ENCODE measurements around the gene GPR141.

GPR141 gene

DNA sequence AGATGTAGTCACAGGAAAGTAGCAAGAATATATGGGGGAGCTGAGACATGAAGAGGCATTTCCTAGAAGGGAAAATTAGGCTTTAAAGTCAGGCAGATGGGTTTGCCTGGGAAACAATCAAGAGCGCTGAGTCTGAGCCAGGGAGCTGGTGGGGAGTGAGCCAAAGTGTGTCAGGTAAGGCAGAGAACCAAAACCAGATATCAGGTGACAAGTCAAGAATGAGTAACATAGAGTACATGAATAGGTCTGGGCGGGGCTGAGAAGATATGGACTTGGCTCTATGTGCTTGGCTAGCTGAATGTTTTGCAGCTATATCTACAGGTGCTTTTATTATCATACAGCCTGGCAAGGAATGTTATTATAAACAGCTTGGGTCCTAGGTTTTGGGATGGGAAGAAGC, 49.3 kb downstream of the GPR141 start:
- no peak for DNase-seq

DNA sequence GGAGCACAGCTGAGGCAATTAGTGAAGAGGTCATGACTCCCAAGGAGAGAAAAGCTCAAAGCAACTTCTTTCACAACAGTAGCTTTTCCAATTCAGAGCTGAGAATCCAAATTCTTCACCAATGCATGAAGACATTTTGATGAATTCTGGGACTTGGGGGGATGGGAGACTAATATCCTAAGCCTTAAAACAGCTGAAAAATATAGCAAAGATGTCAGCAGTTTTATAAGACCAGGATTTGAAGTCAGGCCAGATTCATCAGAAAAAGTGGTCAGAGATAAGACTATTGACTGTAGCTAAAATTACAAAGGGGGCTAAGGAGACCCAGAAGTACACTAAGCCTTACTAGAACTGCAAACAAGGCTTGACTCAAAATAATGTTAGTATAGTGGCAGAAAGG, 51.6 kb downstream of the GPR141 start:
- DNase-seq: no peak

DNA sequence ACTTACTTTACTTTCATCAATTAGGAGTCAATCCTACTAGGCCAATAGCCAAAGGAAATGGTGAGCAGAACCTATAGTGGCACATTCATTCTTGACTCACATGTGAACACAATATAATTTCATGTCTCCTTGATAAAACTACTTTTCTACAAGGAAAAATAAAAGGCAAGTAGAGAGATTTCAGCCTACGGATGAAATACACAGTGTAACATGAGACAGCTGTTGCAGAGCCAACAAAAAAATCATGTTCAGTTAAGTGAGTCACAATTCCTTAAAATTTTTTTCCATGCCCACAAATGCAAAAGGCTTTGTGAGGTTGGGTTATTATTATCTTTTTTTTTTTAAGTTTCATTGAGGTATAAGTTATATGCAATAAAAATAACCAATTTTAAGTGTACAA, 54.8 kb downstream of the GPR141 start:
- no peak for DNase-seq

DNA sequence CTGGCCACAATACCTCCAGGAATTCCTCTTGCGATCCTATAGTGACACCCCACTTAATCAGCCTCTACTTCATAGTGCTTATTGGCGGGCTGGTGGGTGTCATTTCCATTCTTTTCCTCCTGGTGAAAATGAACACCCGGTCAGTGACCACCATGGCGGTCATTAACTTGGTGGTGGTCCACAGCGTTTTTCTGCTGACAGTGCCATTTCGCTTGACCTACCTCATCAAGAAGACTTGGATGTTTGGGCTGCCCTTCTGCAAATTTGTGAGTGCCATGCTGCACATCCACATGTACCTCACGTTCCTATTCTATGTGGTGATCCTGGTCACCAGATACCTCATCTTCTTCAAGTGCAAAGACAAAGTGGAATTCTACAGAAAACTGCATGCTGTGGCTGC, 56.8 kb downstream of the GPR141 start:
- DNase-seq: no peak

DNA sequence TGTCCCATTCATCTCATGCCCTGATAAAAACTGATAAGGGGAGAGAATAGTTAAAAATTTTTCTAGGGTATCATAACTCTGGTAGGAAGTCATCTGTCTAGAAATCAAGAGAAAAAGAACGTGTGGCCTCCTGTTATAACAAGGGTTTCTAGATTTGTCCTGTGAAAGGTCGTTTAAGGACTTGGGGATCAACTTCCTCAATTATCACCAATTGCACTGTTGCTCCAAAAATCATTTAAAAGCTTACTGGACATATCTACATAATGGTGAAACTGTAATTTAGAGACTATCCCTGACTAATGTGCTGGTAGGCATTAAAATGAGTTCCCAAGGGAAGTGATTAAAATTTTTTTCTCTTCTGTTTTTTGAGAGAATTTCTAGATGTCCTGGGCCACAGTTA, 58.2 kb downstream of the GPR141 start:
- DNase-seq: no peak

DNA sequence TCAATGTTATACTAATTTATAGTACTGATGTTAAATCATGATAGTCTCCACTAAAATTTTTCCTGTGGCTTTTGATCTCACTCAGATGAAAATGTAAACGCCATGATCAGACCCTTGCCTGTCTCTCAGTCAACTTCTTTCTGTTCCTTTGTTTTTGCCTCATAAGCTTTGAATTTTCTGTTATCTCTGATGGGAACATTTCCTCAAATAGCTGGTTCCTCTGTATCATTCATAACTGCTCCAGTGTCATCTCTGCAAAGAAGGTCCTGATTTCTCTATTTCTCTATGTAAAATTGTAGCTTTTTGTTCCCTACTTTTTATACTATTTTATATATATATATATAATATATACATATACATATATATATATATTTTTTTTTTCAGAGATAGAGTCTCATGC, 67.5 kb downstream of the GPR141 start:
- DNase-seq: no peak

DNA sequence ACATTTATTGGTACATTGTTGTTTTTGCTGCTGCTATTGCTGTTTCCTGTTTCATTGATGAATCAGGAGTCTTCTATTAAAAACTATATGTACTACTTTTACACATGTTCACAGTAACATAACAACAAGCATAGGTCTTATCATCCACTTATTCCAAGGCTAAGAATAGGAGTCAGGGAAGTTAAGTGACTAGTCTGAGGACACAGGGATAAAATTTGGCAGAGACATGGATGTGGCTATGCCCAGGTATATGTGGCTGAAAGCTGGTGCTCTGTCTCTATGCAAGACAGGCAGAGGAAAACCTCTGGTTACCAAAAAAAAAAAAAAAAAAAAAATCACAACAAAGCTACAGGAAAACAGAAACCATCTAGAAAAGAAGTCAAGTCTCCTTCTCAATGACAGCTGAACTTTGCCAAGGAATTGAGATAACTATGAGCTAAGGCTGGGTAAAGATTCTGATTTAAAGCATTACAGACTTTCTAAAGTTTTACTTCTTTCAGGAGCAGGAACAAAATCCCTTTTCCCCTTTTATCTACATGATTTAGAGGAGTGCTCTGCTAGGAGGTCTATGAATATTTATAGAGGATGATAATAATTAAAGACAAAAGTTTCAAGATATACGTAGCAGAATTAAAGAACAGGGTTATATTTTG, 70.0 kb downstream of the GPR141 start:
- no peak for DNase-seq

DNA sequence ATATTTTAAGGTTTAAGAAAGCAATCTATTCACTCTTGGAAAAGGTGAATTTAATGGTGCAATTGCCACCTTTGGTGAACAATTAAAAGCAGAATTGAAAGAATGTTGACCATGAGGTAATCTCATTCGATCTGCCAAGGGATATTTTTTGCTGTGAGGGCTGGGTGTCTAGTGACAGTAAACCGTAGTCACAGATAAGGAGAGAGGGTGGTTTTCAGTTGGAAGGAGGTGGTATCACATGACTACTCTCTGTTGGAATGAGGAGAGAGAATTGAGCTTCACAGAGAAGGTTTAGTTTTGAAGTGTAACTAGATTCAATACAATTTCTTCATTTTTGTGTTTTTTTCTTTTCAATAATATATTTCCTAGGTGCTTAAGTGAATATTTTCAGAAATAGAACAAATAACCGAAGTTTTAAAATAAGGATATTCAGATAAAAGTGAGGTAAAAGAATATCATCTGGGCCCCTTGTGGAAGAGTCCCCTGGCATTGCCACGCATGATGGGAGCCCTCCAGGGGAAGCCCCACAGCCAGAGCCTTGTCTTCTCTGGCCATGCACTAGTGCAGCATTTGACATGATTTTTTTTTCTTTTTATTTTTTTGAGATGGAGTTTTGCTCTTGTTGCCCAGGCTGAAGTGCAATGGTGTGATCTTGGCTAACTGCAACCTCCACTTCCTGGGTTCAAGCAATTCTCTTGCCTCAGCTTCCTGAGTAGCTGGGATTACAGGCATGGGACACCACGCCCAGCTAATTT, 73.4 kb downstream of the GPR141 start:
- no peak for DNase-seq

DNA sequence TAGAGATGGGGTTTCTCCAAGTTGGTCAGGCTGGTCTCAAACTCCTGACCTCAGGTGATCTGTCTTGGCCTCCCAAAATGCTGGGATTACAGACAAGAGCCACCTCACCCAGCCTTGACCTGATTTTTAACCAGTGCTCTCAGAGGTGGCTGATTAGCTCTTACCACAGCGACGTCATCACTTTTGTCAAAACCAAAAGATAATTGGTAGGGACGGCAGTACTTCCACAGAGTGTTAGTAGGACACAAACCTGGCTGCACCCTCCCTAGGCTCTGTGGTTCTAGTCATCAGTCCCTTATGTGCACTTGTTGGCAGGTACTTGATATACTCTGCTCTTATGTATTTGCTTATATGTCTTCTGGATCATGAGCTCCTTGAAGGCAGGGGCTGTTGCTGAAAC, 74.0 kb downstream of the GPR141 start:
- no peak for DNase-seq

DNA sequence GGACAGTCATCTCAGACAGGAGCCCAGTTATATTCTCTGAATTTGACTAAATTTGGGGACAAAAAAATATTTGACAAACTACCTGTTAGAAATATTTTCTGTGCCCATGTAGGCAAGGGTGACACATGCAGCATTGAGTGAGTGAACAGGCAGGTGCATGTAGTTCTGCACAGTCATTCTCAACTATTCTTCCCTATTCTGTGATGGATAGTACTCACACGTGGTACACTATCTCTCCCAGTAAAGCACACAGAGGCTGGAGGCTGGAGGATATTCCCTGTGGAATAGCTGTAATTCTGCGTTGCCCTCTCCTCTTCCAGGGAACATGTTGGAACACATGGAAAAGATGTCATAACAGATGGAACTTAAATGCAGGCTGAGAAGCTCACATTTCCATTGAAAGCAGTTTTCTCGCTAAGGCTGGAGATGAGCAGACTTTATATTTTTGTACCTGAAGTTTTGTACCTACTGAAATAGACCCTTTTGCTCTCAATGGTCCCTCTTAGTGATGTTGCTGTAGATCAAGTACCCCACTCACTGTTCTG, 75.0 kb downstream of the GPR141 start:
- no peak for DNase-seq

DNA sequence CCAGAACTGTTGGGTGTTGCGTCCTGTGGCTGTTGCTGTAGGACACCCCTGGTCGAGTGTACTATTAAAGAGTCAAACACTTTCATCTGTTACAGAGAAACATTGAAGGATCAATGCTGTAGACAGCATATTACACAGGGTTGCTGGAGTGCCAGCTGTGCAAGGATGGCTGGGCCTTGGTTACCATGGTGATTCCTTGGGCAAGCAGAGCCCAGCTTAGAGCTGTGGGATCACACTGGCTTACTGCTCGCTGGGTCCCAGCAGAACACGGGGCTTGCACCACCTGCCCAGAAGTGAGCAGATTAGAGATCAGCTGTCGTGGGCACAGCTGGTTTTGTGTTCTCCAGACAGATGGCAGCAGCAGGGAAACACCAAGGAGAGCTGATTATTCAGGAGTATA, 76.0 kb downstream of the GPR141 start:
- peak; percentile 30 for DNase-seq

DNA sequence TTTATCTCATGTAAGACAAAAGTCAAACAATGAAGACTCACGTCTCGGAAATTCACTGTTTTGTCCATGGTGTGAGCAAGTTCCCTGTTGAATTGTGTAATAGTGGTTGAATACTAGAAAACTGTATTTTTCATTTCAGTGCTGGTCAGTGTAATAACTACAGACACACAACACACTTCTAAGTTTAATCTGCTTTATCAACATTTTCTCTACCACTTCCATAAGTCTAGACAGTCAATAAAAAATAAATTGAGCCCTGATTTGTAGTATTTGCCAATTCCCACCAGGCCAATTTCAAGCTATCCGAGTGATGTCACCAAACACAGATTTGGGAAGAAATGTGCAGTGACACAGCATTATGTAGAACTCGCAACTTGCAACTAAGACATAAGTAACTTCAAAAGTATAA, 81.9 kb downstream of the GPR141 start:
- no peak for DNase-seq

DNA sequence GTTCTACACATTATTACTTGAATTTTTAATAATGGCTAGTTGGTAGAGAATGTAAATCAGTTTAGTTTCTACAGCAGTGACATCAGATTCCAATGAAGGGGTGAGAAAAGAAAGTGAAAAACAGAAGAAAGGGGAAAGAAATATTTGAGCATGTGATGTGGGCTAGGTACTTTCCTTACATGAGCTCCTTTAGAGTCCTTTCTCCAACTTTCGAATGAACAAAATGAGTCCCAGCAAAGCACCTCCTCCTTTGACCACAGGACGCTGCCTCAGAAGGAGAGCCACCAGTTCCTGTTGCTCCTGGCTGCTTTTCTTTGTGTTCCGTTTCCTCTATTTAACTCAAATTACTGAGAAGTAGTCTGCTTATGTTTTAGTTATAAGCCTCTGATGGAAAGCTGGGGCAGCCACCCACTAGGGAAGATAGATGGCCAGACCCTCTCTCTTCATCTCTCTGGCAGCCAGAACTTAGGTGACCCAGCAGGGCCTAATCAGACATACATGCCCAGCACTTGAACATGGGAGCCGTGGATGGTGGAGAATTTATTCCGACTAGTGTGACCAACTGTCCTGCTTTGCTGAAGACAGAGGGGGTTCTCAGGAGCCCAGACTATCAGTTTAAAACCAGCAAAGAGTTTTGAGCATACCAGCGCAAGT, 82.4 kb downstream of the GPR141 start:
- no peak for DNase-seq

DNA sequence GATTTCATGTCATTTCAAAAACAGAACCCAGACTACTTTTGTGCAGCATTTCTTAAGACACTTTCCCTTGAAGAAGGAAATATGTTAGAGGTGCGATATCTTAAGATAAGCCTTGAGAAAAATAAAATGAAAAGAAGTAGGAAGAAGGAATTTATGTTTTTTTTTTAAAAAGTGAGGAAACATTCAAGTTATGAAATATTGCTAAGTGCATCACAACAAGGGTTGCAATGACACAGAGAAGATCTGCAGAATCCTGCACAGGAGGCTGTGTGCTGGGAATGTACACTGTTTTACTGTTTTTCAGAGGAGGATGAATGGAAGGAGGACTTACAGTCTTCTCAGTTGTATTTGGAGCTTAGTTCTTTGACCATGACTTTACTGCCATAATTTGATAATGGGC, 85.0 kb downstream of the GPR141 start:
- no peak for DNase-seq

DNA sequence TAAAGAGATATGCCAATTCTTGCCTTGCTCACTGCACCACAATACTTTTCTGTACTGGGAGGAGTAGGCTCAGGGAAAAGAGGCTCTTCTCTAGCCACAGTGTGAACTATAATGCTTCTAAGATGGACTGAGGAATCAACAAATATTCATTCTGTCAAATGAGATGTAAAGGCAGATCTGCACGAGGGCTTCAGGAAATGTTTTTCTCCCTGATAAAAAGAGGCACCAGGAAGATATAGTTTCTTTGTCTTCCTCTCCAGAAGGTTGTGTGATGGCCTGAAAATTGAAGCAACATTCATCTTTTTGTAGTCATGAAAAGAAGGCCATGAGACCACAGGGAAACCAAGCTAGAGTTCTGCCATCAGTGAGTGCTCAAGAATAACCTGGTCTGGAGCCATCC, 85.7 kb downstream of the GPR141 start:
- no peak for DNase-seq

DNA sequence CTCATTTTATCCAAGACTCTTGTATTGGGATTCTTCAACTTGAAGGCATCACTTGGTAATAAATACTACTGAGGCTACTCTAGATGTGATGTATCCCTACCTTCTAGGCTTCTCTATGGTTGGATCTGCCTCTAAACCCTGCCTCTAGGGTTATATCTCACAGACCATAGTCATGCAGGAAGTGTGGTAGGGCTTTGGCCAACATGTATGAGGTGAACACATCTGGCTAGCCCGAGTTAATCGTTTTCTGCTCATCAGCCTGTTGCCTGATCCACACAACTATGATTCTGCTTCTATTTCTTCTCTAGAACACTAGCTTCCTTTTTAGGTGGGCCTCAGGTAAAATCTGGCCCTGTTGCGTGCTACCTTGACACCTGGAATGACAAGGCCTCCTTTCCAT, 86.2 kb downstream of the GPR141 start:
- DNase-seq: no peak

DNA sequence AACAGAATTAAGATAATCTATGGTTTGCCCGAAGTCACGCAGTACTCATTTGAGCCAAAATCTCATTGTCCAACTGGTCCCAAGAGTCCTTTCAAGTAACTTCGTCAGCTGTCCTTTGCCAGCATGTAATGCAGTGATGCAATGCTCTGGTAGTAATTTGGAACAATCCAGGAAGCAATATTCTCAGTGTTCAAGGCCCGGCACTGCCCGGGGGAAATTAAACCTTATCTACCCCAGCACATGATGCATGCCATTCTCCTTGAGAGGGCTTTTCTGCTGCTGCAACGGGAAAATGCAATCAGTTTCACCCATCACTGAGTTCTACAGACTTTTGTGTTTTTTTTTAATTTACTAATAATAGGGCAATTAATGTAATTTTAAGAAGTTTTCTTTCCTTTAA, 87.3 kb downstream of the GPR141 start:
- no peak for DNase-seq

DNA sequence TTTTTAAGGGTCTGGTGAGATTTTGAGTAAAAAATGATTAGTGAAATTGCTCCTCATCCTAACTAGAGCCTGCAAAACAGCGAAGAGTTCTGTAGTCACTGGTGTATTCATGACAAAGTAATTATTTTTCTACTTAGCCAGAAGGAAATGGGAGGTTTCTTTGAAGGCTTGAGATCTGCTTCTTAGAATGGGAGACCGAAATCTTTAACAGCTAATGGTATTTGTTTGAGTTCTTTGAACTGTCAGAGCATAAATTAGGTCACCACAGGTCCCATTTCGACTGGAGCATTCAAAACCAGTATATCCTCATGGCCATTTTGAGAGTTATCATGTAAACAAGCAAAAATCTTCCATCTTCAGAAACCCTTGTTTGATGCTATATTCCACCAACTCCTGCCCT, 87.8 kb downstream of the GPR141 start:
- no peak for DNase-seq

DNA sequence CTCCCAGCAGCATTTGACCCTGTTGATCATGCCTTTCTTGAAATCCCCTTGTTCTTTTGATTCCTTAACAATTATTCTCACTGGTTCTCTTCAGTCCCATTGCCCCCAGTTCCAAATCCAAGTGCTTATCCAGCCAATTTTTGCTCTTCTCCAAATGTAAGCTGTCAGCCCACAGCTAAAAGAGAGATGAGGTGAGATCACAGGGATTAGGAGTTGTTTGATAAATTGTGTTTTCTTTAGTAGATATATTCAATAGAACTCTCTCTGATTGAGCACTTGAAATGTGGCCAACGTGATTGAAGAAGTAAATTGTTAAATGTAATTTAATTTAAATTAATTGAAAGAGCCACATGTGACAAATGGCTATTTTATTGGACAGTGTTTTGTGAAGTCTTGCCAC, 88.2 kb downstream of the GPR141 start:
- no peak for DNase-seq

DNA sequence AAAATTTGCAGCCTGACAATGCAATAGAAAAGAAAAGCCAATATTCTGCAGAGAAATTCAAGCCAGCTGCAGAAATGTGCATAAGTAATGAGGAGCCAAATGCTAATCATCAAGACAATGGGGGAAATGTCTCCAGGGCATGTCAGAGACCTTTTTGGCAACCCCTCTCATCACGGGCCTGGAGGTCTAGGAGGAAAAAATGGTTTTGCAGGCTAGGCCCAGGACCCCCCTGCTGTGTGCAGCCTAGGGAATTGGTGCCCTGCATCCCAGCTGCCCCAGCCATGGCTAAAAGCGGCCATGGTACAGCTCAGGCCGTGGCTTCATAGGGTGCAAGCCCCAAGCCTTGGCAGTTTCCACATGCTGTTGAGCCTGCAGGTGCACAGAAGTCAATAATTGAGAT, 92.4 kb downstream of the GPR141 start:
- no peak for DNase-seq

DNA sequence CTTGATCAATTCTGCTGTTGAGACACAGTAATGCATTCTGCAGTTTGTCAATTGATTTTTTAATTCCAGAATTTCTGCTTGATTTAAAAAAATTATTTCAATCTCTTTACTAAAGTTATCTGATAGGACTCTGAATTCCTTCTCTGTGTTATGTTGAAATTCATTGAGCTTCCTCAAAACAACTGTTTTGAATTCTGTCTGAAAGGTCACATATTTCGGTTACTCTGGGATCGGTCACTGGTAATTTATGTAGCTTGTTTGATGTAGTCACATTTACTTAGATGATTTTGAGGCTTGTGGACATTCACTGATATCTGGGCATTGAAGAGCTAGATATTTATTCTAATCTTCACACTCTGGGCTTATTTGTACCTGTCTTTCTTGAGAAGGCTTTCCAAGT, 97.6 kb downstream of the GPR141 start:
- no peak for DNase-seq

DNA sequence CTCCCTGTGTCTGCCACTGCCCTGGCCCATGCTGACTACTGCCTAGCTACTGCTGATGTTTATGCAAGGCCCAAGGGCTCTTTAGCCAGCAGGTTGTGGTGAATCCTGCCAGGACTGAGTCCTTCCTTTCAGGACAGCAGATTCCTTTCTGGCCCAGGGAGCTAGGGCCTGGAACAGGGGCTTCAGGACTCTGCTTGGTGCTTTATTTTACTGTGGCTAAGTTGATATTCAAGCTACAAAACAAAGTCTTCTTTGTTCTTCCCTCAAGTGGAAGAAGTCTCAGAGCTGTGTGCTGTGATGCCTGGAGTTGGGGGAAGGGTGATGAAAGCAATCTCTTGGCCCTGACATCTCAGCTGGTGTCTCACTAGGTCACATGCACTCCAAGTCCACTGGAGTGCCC, 98.6 kb downstream of the GPR141 start:
- no peak for DNase-seq

DNA sequence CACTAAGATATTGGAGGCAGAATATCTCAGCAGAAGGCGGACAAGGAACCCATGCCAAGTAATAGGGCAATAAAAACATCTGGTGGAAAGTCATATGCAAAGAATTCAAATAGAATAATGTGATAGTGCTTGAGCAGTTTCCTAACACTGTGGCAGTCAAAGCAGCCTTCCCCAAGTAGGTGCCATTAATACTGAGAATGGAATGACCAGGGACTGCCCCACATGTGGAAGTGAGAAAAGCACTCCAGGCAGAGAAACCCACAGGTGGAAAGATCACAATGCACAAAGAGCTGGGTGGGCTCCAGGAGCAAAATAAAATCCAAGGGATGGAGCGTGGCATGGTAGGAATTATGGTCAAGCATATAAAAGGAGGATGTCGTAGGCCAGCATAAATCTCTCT, 100.4 kb downstream of the GPR141 start:
- no peak for DNase-seq
